IMR-90 (cell line): Measurements from ENCODE around the gene SEL1L.

Source experiments
- CEBPB ChIP-seq: IDR thresholded peaks from 2 replicates; pipeline ENCODE4 v1.6.1; 2012; ENCODE audit warnings: low read depth, low read length, improper control_type of control experiment
- CHD1 ChIP-seq: IDR thresholded peaks from 2 replicates; pipeline ENCODE4 v1.6.1; 2012; ENCODE audit warnings: low read depth, low read length, improper control_type of control experiment
- CTCF ChIP-seq: conservative IDR thresholded peaks from 2 replicates; pipeline ENCODE4 v1.5.1; 2012; ENCODE audit warnings: mild to moderate bottlenecking, low read depth, low read length, improper control_type of control experiment
- ELK1 ChIP-seq: fragments of 150-350 bp; IDR thresholded peaks from 2 replicates; pipeline ENCODE4 v1.6.1; 2016; ENCODE audit warnings: low read depth, mild to moderate bottlenecking, low read length, moderate library complexity, borderline replicate concordance
- FOS ChIP-seq: fragments of 150-350 bp; IDR thresholded peaks from 2 replicates; pipeline ENCODE4 v1.6.1; 2016; ENCODE audit warnings: low read depth, low read length
- MAZ ChIP-seq: IDR thresholded peaks from 2 replicates; pipeline ENCODE4 v1.6.1; 2012; ENCODE audit warnings: low read depth, mild to moderate bottlenecking, low read length, improper control_type of control experiment, moderate library complexity, borderline replicate concordance
- MXI1 ChIP-seq: IDR thresholded peaks from 2 replicates; pipeline ENCODE4 v1.6.1; 2012; ENCODE audit warnings: low read depth, mild to moderate bottlenecking, low read length, moderate library complexity, borderline replicate concordance
- POLR2A ChIP-seq: IDR thresholded peaks from 2 replicates; pipeline ENCODE4 v1.6.1; 2012; ENCODE audit warnings: mild to moderate bottlenecking, low read depth, low read length
- RAD21 ChIP-seq: IDR thresholded peaks from 2 replicates; pipeline ENCODE4 v1.6.1; 2012; ENCODE audit warnings: low read length, improper control_type of control experiment
- SMC3 ChIP-seq: fragments of 150-350 bp; IDR thresholded peaks from 2 replicates; pipeline ENCODE4 v1.6.1; 2016; ENCODE audit warnings: low read depth, mild to moderate bottlenecking, antibody characterized with exemption, low read length, moderate library complexity
- USF2 ChIP-seq: fragments of 150-350 bp; IDR thresholded peaks from 2 replicates; pipeline ENCODE4 v1.6.1; 2017; ENCODE audit warnings: mild to moderate bottlenecking, antibody characterized with exemption, low read length, low read depth

GRCh38 chr14:81555684-81556083 is 22.0 kb upstream of the SEL1L start:
- TF ChIP-seq POLR2A (no peak), CTCF (no peak), USF2 (no peak), MXI1 (no peak), SMC3 (no peak), RAD21 (no peak), MAZ (no peak), CHD1 (no peak), FOS (no peak), ELK1 (no peak), CEBPB (no peak)
